CD4-positive, alpha-beta T cell treated with Interleukin-15 for 4 hours (primary cell): ENCODE measurements around the gene CLCNKA.
"Not testable (repeated sequence)": the region's sequence is repeated elsewhere in the genome, so short reads cannot be mapped to it uniquely, and the experiment has no call there.

Experiments
- DNase-seq: peaks from one replicate; pipeline ENCODE4 v3.0.0-alpha.2; 2020; ENCODE audit warnings: low spot score

The CLCNKA gene

DNA sequence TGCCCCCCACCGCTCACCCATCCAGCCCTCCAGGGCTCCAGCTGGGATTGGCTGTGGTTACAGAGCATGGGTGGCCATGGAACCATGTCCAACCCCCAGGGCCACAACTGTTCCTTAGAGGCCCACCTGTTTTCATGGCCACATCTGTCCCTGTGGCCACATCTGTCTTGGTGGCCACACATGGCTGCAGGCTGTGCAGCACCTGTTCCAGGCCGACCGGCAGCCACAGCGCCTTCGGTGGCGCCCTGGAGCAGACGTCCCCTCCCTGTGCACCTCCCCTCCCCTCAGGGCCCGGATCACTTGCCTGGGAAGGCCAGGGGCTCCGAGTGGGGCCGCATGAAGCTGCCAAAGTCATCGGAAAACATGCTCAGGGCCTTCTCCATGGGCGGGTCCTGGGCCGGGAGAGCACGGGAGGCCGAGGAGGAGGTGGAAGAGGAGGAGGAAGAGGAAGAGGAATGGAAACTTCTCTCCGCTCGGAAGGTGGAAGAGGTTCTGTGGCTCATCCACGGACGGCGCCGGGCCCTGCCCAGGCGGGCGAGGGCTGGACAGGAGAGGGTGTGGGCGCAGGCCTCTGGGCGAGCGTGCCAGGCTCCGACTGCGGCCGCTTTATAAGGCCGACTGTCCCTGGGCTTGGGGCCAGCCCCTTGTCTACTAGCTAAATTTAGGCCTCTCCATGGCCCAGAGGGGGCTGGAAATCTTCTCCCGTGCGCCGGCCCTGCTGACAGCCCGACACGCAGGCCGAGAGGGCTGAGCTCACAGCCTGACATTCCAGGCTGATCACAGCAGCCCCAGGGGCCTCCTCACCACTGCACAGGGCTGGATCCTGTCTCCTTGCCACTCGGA lies 4.2 kb upstream of the CLCNKA start, which contains the start of gene HSPB7:
Gene HSPB7 (minus strand): TSS at position 583 of the 843 bp plus-strand sequence. CDS start 80 bp downstream, at position 503.
- DNase-seq = no peak

DNA sequence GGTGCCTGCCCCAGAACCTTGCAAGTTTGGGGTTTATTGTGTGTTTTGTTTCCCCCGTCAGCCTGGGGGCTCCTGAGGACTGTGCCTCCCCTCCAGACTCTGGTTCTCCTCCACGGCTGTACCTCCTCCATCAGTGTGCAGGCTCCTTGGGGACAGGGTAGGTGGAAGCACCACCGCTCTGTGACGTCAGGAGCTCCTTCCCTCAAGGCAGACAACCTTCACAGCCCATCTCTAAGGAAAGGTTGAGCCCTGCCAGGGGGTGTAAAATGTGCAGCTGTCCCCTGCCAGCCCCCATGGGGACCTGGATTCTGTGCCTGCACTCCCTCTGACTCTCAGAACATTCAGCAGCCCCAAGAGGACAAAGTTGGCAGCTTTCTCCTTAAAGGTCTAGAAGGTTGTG lies 3.5 kb upstream of the CLCNKA start:
- DNase-seq = no peak

DNA sequence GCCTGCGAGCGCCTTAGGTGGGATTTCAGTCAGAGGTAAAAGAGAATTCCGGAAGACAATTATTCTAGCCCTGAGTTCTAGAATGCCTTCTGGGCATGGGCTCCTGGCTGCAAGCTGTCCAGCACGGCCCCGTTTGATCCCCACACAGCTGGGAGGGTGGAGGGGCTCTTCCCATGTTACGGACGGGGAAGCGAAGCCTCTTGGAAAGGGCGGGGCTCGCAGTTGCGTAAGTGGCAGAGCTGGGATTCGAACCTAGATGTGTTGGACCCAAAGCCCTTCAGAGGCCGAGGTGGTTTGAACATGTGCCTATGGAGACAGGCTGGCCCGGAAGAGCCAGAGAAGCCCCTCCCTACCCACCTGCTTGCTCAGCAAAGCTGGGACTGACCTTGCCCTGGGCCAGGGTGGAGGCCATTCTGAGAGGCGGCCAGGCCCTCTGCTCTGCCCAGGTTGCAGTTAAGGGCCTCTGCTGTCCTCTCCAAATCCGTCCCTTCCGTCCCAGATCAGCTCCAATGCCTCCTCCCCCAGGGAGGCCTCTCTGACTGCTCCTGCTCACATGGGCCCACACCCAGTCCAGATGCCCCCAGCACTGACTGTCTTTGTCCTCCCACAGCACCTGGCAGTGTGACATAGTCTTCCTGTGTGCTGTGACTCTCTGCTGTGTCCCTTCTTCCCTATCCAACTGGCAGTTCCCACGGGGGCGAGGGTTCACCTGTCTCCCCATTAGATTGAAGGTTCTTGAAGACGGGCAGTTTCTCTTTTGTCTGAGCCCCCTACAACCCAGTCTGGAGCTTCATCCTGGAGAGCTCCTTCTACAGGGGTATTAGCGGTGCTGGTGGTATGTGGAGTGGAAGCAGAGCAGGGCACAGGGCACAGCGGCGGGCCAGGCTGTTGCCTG lies 2.8 kb upstream of the CLCNKA start:
- DNase-seq = no peak

DNA sequence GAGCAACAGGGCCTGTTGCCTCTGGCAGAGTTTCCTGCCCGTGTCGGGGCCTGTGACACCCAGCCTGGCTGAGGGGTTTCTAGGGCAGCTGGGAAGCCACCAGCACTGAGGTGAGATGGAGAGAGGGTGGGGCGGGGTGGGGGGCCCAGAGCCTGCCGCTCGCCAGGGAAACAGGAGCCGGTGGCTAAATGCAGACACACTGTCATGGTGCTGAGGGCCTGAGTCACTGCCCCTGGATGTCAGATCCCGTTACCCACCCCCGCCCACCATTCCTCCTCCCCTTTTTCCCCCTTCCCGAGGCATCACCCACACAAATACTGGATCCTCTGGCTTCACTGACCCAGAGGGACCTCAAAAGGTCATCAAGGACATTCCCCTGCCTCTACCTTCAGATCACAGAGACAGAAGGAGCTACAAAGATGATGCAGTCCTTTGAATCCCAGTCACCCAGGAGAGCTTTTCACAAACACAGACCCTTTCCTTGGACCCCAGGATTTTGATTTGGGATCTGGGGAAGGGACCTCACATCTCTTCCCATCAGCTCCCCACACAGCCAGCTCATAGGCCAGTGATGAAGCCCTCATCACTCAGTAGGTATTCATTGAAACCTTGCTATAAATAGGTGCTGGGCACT lies 2.1 kb upstream of the CLCNKA start:
- no peak for DNase-seq

DNA sequence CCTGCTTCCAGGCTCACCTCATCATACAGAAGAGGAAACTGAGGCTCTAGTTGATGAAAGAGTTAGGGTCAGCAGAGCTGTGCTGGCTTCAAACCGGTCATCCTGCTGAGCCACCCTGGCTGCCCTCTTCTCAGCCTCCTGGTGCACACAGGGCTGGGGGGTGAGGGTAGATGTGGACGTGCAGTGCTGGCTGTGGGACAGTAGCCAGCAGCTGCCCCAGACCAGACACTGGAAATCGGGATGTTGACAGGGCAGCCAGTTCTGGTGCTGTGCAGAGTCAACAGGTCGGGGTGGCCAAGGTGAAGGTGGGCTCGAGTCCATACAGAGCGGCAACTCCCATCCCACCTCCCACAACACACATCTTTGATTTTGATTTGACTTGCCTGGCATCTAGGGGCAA lies 1.5 kb upstream of the CLCNKA start:
- DNase-seq = no peak

GRCh38 chr1:16020878-16021277 lies 958 bp upstream of the CLCNKA start:
- DNase-seq = not testable (repeated sequence)

- DNase-seq = no peak
Observed at GRCh38 chr1:16022393-16022792, 557 bp downstream of the CLCNKA start.

DNA sequence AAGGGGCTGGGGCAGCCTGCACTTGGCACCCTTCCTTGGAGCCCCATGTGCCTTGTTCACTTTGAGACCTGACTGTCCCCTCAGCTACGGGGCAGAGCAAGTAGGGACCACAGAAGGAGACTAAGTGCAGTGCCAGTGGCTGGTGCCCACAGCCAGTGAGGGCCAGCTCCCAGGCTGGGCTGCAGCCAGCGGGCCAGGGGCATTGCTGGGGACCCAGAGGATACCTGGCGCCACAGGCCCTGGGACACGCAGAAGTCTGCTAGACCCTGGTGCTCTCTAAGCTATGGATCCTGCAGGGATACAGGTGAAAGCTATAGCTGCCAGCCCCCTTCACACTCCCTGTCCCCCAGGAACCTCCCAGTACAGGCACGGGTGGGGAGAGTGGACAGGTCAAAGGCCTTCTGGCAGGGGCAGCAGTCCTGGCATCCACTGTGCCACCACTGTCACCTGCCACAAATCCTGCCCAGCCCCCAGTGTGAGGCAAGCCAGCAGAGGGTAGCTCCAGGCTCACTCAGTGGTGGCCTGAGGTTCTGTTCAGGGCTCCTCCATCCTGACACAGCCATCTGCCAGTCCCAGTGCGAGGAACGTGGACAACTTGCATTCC lies 1.3 kb downstream of the CLCNKA start:
- DNase-seq = no peak

DNA sequence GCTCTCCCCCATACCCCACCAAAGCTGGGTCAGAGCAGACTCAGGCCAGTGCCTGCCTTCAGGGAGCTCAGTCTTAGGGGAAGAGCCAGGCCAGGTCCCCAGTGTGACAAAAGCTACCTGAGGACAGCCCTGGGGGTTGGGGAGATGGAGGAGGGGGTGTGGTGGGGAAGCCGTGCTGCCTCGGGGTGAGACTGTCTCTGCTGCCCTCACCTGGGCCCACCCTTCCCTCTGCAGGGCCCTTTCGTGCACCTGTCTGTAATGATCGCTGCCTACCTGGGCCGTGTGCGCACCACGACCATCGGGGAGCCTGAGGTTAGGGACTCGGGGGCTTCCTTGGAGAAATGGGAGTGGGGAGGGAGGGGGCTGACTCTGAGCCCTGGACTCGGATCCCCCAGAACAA lies 4.5 kb downstream of the CLCNKA start:
- not testable (repeated sequence) for DNase-seq

GRCh38 chr1:16026723-16027484 lies 5.1 kb downstream of the CLCNKA start:
- no peak for DNase-seq

GRCh38 chr1:16028237-16029002 lies 6.6 kb downstream of the CLCNKA start:
- no peak for DNase-seq

GRCh38 chr1:16029003-16029268 lies 7.1 kb downstream of the CLCNKA start:
- not testable (repeated sequence) for DNase-seq

GRCh38 chr1:16029288-16029687 lies 7.5 kb downstream of the CLCNKA start:
- no peak for DNase-seq

DNA sequence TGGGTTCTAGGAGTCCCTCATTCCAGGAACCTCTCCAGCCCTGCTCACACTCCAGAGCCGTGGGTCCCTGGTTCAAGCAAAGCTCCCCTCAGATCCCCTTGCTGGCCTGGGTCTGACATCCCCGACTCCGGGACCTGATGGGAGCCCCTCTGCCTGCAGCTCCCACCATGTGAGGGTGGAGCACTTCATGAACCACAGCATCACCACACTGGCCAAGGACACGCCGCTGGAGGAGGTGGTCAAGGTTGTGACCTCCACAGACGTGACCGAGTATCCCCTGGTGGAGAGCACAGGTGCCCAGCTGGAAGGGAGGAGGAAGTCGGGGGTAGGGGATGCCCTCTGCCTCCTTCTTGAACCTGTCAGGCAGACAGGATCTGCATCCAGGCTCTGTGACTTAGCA lies 9.7 kb downstream of the CLCNKA start:
- DNase-seq = no peak

- DNase-seq = peak; percentile 20
Observed at GRCh38 chr1:16032388-16033102, 10.7 kb downstream of the CLCNKA start.

DNA sequence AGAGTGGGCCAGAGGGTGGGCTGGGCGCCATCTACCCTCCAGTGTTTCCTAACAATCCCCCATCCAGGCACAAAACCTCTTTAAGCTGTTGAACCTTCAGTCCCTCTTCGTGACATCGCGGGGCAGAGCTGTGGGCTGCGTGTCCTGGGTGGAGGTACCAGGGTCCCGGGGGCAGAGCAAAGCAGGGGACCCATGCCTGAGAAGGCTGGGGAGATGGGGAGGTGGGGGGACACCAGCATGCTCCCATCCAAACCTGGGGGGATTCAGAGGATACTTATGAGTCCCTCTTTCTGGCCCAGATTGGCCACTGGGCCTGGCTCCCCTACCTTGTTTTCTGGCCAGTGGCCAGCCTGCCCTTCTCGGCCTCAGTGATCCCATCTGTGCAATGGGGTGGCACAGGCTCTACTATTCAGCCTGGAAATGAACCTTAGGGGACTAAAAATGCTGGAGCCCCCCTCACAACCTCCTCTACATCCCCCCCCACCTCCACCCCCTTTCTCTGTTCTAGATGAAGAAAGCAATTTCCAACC lies 11.3 kb downstream of the CLCNKA start:
- not testable (repeated sequence) for DNase-seq

DNA sequence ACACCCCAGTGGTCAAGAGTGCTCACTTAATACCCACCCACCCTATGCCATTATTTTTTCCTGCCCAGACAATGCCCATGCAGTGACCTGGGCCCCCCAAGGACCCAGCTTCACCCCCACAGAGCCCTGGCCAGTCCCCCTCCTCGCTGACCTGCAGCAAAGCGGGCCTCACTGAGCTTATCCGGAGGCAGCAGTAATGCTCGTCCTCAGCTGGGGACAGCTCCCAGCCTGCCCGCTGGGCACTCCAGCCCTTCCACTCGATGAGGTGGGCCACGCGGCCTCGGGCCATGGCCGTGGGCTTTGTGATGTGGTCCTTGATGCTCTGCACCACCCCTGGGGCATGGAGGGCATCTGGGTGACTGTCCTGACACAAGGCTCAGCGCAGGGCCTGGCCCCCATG lies 14.6 kb downstream of the CLCNKA start:
- DNase-seq = not testable (repeated sequence)

GRCh38 chr1:16038620-16038912 lies 16.7 kb downstream of the CLCNKA start:
- no peak for DNase-seq

- DNase-seq = not testable (repeated sequence)
Observed at GRCh38 chr1:16039871-16040270, 18.0 kb downstream of the CLCNKA start.

- no peak for DNase-seq
Observed at GRCh38 chr1:16041200-16041599, 19.4 kb downstream of the CLCNKA start.
